ENCODE data around the gene RPUSD3. TPM values are rescaled to one million over a fixed set of nuclear protein-coding genes. Genes with fewer than 3 reads are reported as not detected.

RPUSD3 gene
- total and polyA plus RNA-seq, 2 of the 4 experiments (the other 2 are of a cell fraction): 30.3 to 49.4 TPM

- Histone ChIP-seq H3K4me1 (ENCODE audit: control insufficient read depth, insufficient read depth, low read length) (peaks cover 2% of the 10 kb centered on the region; the same call in 1 of the 2 replicates), H3K36me3 (ENCODE audit: control insufficient read depth, insufficient read depth, low read length) (peaks cover 15% of the 10 kb centered on the region), H3K18ac (ENCODE audit: low read depth, low read length) (peak within 1 kb of the TSS; percentile 61), H3K56ac (ENCODE audit: extremely low read depth, insufficient read depth, low read length) (peak within 1 kb of the TSS; percentile 81), H2AK5ac (ENCODE audit: low read depth, low read length) (peak within 1 kb of the TSS; percentile 82), H3K27ac (ENCODE audit: insufficient read depth, low read length) (peak within 1 kb of the TSS; percentile 97), H3K4me3 (ENCODE audit: insufficient read depth, low read depth, low read length) (peak within 1 kb of the TSS; percentile 79), H3K9me3 (ENCODE audit: control insufficient read depth, insufficient read depth, low read length) (no peaks in the 10 kb centered on the region), H2BK15ac (ENCODE audit: low read depth, low read length) (peak within 1 kb of the TSS; percentile 73; the same call in 1 of the 3 replicates), H3K27me3 (ENCODE audit: control insufficient read depth, insufficient read depth, low read length) (no peaks in the 10 kb centered on the region), H4K5ac (ENCODE audit: low read depth, low read length) (peak within 1 kb of the TSS; percentile 85), H3K9me1 (ENCODE audit: insufficient read depth, low read length) (0 out of 2 replicates have a peak, but pooled peaks cover 6% of the 10 kb centered on the region), H3K79me1 (ENCODE audit: low read depth in 1 of 2, low read length in 2 of 2) (peaks cover 23 to 36% of the 10 kb centered on the region in 2 experiments), H2BK120ac (ENCODE audit: low read depth, low read length) (peak within 1 kb of the TSS; percentile 86), H3K4me2 (ENCODE audit: low read depth, low read length) (peak within 1 kb of the TSS; percentile 93), H3K23ac (ENCODE audit: low read depth, low read length) (peak within 1 kb of the TSS; percentile 96), H2BK20ac (ENCODE audit: low read depth, low read length) (no peak within 1 kb of the TSS), H3K9ac (ENCODE audit: low read depth, low read length) (peak within 1 kb of the TSS; percentile 93), H4K8ac (ENCODE audit: low read depth in 2 of 2, low read length in 2 of 2) (peak within 1 kb of the TSS; percentile 96 to 98), H4K20me1 (ENCODE audit: insufficient read depth, low read length) (no peaks in the 10 kb centered on the region; the same call in 1 of the 2 replicates), H3K4ac (ENCODE audit: low read depth, low read length) (peak within 1 kb of the TSS; percentile 97), H2AK9ac (replicated peaks; ENCODE audit: low read depth, low read length, poor library complexity) (peak within 1 kb of the TSS; percentile 99), H4K91ac (ENCODE audit: insufficient read depth, low read depth, low read length) (peak within 1 kb of the TSS; percentile 83), H2BK5ac (ENCODE audit: low read depth, low read length, poor library complexity, severe bottlenecking) (peak within 1 kb of the TSS; percentile 97), H3K14ac (replicated peaks; ENCODE audit: low read depth, low read length) (peak within 1 kb of the TSS; percentile 99), H2AFZ (replicated peaks; ENCODE audit: low read length, poor library complexity) (peak within 1 kb of the TSS; percentile 100)
- DNase-seq (peak; percentile 83), ATAC-seq (ENCODE audit: low read depth) (peak; percentile 94)
- TSS peak; percentile 36 for BruUV-seq (replicated peaks)
- 1% methylated on average over 43 of the region's 62 CpGs; no CpG with 5 or more reads in 1 of the 2 experiments for WGBS, 2 experiments (ENCODE audit: extremely low coverage in 2 of 2, insufficient read length in 1 of 2)
- TF ChIP-seq BHLHE40 (IDR thresholded peaks at IDR 0.05; ENCODE audit: low read depth, low read length) (no peak), CHD1 (IDR thresholded peaks at IDR 0.05; ENCODE audit: low read depth, low read length) (no peak), NFE2L2 (IDR thresholded peaks at IDR 0.05; ENCODE audit: low read depth, low read length) (no peak), MAZ (IDR thresholded peaks at IDR 0.05; ENCODE audit: borderline replicate concordance, low read depth, low read length) (peak; percentile 25; the same call in 1 of the 2 replicates), POLR2A (IDR thresholded peaks at IDR 0.05; ENCODE audit: low read depth, low read length) (peak; percentile 85), CEBPB (IDR thresholded peaks at IDR 0.05; ENCODE audit: low read depth, low read length) (no peak), USF2 (IDR thresholded peaks at IDR 0.05; ENCODE audit: low read depth, low read length) (no peak)
- POLR2A ChIA-PET (ENCODE audit: unreplicated experiment): interaction anchor here (0.5 to 1.0 kb wide), 4 partner anchors 10 to 47 kb away, joined by 3 to 4 read pairs (median 3); partner anchors contain the start of gene CIDEC
- intact Hi-C loops (cut with micrococcal nuclease) (loop anchor here (2.0 kb wide), 1 partner anchor 42 kb away; no protein-coding TSS in a partner anchor), in situ Hi-C loops (cut with MboI; ENCODE audit: low sequenced_read_pairs) (no loop called here), dilution Hi-C loops (cut with HindIII; ENCODE audit: low sequenced_read_pairs, unreplicated experiment) (no loop called here)
- CTCF ChIA-PET: no interaction called here
Measured at GRCh38 chr3:9890249-9891071, 46.7 kb upstream of the RPUSD3 start, which contains the start of gene JAGN1. Gene JAGN1, plus strand, starts transcription at chr3:9890610. Its CDS starts 113 bp downstream, at chr3:9890723.
